IMR-90 (cell line): Measurements from ENCODE around the gene GLRX2. TPM values are rescaled to one million over a fixed set of nuclear protein-coding genes. Genes with fewer than 3 reads are reported as not detected.

Experiments
- BHLHE40 ChIP-seq: fragments of 150-350 bp; IDR thresholded peaks from 2 replicates; pipeline ENCODE4 v1.6.1; 2016; ENCODE audit warnings: mild to moderate bottlenecking, low read depth, low read length
- MAFK ChIP-seq: IDR thresholded peaks from 2 replicates; pipeline ENCODE4 v1.6.1; 2012; ENCODE audit warnings: low read depth, low read length, improper control_type of control experiment
- MXI1 ChIP-seq: IDR thresholded peaks from 2 replicates; pipeline ENCODE4 v1.6.1; 2012; ENCODE audit warnings: low read depth, mild to moderate bottlenecking, low read length, moderate library complexity, borderline replicate concordance
- RAD21 ChIP-seq: IDR thresholded peaks from 2 replicates; pipeline ENCODE4 v1.6.1; 2012; ENCODE audit warnings: low read length, improper control_type of control experiment
- RCOR1 ChIP-seq: IDR thresholded peaks from 2 replicates; pipeline ENCODE4 v1.6.1; 2012; ENCODE audit warnings: mild to moderate bottlenecking, low read length, improper control_type of control experiment; ENCODE audit not compliant: insufficient replicate concordance
- polyA plus RNA-seq, 3 experiments: library from polyadenylated mRNA; depleted of rRNA; stranded (reverse); fragments of >200 nt; gene quantifications; 2 replicates each; pipeline ENCODE4 v1.2.3, GENCODE V29; 2012; ENCODE audit warnings: low replicate concordance in 1 of 3
- total RNA-seq: library from RNA; depleted of rRNA; stranded (reverse); fragments of >200 nt; gene quantifications from 2 replicates; pipeline ENCODE4 v1.2.3, GENCODE V29; 2012
- TF ChIP-seq, protein P1 (sequence below): fragments of 150-350 bp; IDR thresholded peaks from 2 replicates; pipeline ENCODE4 v1.6.1; 2017; ENCODE audit warnings: mild to moderate bottlenecking, antibody characterized with exemption, low read length, low read depth

GLRX2 gene
- total and polyA plus RNA-seq, 2 of the 4 experiments (the other 2 are of a cell fraction): 2.0 to 15.9 TPM

DNA sequence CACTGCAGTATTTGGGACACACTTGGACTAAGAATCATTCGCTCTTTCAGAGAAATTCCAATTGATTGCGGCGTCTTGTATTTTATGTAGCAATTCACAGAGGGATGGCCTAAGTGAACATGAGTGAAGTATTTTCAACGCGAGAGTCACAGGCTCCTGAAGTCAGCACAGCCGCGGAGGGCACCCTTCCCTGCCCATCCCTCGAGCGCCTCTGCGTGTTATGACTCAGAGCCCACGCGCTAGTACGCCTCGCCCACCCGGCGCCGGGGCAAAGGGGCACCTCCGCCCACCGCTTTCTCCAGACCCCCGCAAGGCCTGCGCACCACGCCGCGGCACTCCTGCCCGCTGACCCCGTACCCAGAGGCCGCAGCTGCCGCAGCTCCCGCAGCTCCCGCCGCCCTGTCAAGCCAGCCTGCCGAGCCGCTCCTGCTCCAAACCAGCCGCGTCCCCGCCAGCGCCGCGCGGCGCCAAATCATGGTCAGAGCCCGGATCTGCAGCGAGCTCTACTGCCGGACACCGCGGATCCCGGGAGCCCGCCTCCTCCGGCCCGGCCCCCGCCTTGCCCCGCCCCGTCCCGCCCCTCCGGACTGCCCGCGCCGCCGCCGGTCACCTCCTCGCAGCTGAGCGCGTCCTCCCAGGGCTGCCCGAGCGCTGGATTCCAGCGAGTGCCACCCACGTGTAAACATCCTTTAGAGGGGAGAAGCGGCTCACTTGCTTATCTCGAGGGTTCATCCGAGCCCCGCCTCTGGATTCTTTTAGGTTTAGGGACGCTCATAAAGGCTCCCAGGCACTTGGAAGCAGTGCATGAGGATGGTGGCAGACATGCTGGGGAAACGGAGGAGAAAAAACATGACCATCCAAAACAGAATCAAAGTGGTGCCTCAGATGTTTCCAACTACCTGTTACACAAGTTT, at the start of gene GLRX2 (continued):
- TF ChIP-seq RAD21 (peak; percentile 48), RCOR1 (no peak), MXI1 (peak; percentile 65; the same call in 1 of the 2 replicates), MAFK (no peak), BHLHE40 (peak; percentile 46)
- TF ChIP-seq, protein P1, sequence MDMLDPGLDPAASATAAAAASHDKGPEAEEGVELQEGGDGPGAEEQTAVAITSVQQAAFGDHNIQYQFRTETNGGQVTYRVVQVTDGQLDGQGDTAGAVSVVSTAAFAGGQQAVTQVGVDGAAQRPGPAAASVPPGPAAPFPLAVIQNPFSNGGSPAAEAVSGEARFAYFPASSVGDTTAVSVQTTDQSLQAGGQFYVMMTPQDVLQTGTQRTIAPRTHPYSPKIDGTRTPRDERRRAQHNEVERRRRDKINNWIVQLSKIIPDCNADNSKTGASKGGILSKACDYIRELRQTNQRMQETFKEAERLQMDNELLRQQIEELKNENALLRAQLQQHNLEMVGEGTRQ: no peak
